GM19397 (cell line): ENCODE results near the gene BABAM2.
"Not testable (repeated sequence)": the region's sequence is repeated elsewhere in the genome, so short reads cannot be mapped to it uniquely, and the experiment has no call there.

Experiments
- ATAC-seq: cut with Tn5 transposase; IDR thresholded peaks from one replicate; pipeline ENCODE4 v1.9.1; 2021; ENCODE audit warnings: mild to moderate bottlenecking, moderate library complexity; ENCODE audit not compliant: unreplicated experiment

BABAM2 gene

DNA sequence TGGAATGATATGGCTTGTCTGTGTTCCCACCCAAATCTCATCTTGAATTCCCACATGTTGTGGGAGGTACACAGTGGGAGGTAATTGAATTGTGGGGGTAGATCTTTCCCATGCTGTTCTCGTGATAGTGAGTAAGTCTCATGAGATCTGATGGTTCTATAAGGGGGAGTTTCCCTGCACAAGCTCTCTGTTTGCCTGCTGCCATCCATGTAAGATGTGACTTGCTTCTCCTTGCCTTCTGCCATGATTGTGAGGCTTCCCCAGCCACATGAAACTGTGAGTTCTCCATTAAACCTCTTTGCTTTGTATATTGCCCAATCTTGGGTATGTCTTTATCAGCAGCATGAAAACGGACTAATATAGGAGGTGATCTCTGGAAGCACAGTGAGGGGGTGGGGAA, 78.4 kb downstream of the BABAM2 start:
- not testable (repeated sequence) for ATAC-seq

DNA sequence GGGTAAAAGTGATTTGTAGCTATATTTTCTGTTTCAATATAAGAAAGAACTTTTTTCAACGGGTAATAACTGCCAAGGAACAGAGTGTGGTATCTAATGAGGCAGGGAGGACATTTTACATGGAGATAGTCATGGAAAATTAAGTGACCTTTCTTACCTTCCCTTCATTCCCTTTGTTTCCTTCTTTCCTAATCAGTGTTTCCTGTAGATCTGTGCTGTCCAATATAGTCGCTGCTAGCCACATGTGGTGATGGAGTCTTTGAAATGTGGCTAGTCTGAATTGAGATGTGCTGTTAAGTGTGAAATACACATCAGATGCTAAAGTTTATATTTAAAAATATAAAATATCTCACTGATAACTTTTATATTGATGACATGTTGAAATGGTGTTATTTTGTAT, 81.8 kb downstream of the BABAM2 start:
- ATAC-seq: no peak

DNA sequence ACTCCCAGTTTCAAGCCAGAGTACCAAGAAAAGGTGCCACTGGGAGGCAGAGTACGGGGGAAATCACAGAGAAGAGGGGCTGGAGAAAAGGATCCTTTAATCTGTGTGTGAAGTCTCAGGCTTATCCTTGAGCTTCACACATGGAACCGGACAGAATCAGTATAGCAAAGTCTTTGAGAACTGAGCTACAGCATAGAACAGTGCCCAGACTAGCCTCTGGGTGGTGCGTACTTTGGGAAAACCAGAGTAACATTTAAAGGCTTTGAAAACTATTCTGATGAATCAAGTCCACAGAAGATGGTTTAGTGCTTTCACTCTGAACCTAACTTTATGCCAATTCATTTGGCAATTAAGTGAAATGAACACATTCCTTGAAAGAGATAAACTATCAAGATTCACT, 83.1 kb downstream of the BABAM2 start:
- no peak for ATAC-seq

DNA sequence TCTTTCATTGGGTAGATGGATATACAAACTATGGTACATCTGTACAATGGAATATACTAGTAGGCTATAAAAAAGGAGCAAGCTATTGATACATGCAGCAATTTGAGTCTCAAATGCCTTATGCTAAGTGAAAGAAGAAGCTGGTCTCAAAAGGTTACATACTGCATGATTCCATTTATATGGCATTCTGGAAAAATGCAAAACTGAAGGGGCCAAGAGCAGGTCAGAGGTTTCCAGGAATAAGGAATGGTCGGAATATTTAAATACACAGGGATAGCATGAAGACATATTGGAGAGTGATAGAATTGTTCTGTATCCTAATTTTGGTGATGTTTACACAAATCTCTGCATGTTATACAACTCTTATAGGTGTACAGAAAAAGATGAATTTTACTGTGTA, 85.8 kb downstream of the BABAM2 start:
- no peak for ATAC-seq

DNA sequence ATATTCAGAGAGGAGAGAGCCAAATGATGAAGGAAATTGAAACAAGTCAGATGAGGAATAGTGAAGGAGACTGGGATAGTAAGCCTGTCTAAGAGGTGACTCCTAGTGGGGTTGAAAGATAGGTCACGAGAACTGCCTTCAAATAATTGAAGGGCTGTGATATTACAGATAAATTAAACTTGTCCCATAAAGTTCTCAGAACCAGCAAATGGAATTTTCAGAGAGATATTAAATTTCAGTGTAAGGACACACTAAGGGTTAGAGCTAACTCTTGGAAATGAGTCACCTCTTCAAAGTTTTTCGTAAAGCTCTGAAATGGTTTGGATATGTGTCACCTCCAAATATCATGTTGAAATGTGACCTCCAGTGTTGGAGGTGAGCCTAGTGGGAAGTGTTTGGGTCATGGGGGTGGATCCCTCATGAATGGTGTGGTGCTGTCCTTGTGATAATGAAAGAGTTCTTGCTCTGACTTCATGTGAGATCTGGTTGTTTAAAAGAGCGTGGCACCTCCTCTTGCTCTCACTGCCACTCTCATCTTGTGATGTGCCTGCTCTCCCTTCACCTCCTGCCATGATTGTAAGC, 87.3 kb downstream of the BABAM2 start:
- no peak for ATAC-seq

DNA sequence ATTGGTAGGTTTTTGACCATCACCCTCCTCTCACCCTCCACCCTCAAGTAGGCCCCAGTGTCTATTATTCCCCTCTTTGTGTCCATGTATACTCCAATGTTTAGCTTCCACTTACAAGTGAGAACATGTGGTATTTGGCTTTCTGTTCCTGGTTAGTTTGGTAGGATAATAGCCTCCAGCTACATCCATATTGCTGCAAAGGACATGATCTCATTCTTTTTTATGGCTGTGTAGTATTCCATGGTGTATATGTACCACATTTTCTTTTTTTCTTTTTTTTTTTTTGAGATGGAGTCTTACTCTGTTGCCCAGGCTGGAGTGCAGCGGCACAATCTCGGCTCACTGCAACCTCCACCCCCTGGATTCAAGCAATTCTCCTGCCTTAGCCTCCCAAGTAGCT, 88.2 kb downstream of the BABAM2 start:
- not testable (repeated sequence) for ATAC-seq

DNA sequence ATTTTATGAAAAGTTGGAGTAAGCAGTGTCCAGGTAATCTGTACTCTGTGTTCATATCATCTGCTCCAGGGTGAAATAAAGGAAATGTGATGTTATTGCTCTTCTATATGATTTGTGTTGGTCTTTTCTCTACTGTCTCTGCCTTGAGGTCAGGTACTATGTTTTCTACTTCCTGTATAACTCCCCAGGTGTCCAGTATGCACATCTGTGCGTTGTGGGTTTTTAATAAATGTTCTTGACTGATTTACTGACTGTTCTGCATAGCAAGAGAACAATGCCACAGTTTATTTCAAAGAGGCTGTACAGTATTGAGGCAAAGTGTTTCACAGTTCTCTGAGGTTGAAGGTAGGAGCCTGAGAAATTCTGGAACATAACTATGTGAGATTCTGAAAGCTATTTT, 89.7 kb downstream of the BABAM2 start:
- ATAC-seq: no peak

DNA sequence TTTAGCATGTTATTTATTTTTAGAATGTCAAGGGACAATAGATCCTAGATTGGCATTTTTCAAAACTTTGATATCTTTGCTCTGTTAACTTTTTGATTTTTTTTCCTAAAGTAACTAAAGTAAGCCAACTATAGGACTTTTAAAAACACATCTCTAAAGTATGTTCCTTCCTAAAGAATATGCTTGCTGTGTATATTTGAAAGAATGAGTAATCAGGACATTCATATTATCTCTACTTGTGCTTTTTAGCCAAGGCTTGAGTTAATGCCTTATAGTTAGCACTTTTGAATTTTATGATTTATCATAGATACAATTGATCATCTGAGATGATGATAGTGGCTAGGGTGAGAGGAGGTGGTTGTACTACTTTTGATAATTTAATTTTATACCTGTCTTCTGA, 93.6 kb downstream of the BABAM2 start:
- no peak for ATAC-seq

DNA sequence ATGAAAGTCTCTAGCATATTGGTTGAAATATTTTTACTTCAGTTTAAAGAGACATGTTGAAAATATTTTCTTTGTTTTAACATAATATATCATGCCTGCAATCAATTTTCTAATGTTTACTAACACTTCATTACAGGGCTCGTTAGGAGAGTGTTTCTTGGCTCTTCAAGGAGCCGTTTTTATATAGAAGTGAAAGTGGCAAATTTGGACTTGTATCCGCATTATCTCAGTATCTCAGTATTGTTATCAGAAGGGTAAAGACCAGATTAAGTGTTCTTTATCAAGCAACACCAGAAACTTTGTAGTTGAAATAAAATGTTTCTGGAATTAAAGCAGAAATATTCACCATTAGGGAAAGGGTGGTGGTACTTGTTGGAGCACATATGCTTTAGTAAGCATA, 97.8 kb downstream of the BABAM2 start:
- no peak for ATAC-seq

DNA sequence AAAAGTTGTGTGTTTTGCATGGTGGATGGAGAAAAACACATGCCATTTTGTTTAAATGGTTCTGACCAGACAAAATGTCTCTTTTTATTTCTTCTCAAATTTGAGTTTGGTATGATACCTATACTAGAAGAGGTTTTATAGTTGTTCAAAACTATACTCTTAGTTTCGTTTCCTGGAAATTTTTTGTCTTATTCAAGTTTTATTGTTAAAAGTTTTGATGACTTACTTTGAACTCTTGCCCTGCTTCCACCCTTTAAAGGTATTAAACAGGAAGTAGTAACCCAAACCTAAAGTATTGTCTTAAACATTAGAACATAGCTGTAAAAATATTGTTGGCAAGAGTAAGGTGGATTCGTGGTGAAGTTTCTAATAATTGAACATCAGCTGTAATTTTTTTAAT, 98.2 kb downstream of the BABAM2 start:
- ATAC-seq: no peak

DNA sequence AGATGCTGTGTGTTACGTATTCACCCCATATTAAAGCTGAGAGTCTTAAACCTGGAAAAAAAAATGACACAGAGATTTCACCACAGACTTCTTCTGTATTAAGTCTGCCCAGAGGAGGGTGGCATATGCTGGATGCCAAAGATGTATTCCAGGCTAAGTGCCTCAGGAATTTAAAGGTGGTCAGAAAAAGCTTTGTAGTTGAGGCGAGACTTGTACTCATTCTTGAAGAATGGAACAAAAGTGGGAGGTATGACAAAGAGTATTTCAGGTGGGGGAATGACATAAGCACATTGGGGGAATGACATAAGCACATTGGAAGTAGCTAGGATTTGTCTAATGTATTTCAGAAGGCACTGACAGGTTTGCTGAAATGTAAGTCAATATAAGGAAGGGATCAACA, 98.6 kb downstream of the BABAM2 start:
- no peak for ATAC-seq

DNA sequence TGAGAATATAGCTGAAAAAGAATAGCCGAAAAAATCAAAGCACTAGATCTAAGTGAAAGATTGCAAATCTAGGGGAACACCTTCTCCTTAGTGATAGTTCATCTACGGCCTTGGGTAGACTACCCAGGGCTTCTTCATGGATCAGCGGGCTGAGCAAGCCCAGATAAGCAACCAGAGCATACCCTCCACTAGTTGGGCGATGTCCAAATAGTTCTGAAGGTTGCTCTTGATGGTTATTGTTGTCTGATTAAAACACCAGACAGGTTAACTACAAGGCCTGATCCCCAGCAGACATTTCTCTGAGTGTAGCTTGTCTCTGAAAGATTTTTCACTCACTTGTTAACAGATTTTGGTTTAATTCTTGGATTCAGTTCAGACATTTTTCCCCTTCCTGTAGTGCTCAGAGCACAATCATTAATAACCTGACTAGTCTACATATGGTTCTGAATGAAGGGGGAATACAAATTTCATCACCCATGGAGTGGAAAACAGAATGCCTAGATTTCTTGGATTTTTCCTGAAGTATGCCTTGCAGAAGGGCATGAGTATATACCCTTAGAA, 99.6 kb downstream of the BABAM2 start:
- ATAC-seq: no peak

DNA sequence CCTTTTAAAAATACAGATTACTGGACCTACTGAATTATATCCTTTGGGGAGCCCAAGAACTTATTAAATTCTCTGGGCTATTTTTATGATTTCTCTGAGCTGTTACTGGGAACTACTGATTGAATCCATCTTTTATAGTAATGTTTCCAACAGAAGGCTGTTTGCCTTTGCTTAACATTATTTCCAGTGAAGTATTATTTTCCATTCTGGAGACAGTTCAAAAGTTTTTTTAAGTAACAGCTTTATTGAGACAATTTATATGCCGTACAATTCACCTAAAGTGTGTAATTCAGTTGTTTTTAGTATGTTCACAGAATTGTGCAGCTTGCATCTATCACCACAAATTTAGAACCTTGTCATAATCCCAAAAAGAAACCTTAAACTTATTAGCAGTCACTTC, 100.6 kb downstream of the BABAM2 start:
- no peak for ATAC-seq

DNA sequence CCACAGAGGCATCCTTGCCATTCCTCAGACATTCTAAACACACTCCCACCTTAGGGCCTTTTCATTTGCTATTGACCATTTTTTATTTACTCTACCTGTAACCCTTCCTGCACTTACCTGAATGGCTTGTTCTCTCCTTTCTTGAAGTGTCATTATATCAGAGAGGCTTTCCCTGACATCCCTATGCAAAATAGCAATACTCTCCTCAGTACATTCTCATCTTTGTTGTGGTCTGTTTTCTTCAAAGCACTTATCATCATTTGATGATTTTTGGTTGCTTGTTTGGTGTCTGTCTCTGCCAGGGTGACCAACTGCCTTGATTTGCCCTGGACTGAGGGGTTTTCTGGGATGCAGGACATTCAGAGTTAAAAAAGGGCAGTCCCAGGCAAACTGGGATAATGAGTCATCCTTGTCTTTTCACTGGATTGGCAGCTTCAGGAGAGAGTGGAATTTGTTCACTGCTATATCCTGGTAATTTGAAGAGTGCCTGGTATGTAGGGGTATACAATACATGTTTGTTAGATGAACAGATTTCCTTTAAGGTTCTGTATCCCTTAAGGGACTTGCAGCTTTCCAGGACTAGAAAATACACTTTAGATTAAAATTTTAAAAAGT, 102.4 kb downstream of the BABAM2 start:
- ATAC-seq: no peak

DNA sequence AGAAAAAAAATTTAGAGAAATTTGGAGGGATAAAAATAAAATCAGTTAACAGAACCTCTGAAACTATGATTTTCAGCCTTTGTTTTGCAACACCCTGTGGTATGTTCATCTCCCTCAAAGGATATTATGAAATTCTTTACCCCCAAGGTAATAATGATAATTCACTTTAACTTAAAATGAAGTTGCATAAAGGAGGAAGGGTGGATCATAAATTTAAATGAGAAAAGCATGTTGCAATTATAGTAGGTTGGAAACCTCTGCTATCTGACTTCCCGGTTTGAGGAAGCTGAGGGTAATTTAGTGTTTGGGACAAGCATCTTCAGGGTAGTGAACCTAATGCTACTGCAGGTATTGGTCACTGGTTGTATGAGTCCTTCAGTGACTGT, 102.9 kb downstream of the BABAM2 start:
- no peak for ATAC-seq

DNA sequence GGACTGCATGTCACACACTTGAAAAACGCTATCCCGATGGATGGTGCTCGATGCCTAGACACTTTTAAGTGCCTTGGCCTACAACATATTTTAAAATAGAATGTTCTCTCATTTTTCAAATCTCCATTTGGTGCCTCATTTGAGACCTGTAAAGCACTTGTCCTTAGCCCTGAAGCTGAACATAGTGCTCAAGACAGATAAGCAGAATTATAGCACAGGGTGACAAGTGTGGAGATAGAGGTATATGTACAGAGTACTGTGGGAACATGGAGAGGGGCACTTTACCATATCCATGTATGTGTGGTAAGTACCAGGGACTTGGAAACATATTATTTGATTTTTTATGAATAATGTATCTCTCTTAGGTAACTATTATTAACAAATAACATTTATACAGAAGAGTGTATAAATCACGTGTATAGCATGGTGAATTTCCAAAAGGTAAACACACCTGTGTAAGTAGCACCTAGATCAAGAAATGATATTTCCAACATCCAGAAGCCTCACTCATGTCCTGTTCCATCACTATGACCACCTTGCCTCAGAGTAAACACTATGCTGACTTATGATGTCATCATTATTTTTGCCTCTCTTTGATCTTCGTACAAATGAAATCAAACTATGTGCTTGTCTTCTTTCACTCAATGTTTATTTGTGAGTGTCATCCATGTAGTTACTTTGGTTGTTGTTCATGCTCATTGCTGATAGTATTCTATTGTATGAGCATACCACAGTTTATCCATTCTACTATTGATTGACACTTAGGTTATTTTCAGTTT, 103.6 kb downstream of the BABAM2 start:
- ATAC-seq: no peak

DNA sequence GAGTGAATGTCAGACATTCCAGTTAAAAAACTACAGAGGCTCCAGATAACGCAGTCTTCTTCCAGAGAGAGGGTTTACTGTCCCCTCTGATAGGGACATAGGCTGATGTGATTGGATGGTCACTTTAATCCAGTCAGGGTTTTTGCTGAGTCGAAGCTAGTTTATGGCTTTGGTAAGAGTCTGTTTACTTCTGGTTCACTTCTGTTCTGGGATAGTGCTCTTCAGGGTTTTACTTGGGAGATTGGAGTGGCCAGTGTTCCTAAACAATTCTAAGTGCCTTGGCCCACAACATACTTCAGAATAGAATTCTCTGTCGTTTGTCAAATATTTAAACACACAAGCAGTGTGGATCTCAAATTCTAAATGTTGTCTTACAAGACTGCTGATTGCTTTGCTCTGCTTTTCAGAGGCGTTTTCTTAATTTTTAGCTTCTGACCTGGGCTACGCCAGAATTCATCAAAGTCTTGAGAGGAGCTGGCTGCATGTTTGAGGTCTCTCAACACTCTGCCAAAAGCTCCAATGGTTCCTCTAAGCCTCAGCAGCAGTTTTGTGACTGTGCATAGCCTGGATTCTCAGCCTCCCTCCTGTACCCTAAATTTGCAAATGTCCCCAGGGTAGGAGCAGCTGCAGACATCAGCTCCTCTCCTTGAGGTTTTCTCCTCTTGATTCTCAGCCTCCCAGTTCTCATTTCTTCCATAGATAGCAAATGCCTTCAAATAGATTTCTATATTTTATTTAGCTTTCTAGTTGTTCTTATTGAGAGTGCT, 105.8 kb downstream of the BABAM2 start:
- ATAC-seq: no peak

DNA sequence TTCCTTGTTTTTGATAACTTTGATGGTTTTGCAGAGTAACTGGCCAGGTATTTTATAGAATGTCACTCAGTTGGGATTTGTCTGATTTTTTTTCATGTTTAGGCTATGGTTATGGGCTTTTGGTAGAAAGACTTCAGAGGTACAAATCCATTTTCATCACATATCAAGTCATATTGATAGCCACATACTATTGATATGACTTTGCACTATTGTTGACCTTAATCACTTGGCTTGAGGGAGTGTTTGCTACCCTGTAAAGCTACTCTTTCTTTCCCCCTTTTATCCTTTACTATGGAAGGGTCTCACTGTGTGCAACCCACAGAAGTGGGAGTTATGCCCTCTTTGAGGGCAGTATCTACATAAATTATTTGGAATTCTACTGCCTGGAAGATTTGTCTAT, 109.8 kb downstream of the BABAM2 start:
- ATAC-seq: no peak

DNA sequence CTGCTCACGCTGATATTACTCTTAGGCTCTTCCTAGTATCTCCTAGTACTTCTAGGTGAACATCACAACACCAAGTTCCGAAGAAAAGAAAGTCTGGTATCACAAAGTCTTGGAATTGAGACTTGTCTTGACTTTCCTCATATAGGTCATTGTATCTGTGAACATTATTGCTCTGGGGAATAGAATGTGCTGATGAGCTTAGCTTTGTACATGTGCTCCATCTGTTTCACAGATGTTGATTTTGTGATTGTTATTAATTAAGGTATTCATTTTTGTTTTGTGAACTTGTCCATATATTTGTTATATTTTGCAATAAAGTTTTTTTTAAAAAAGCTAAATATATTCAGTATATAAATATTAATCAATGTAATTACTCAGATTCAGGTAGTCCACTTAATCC, 111.7 kb downstream of the BABAM2 start:
- ATAC-seq: no peak

DNA sequence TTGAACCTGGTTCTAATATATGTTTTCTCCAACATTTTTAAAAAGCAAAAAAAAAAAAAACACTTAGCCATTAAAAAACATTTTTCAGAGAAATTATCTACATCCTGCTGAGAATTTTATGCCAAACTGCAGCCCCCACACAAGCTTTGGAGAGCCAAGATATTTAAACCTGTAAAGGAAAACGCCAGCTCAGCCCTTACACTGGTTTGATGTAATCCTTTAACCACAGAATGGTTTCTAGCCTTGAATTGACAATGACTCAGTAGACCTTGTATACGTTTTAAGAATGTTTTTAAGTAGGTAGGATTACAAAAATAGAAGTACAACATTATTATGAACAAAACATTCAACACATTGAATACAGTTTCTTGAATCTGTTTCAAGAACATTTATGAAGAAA, 113.6 kb downstream of the BABAM2 start:
- no peak for ATAC-seq

DNA sequence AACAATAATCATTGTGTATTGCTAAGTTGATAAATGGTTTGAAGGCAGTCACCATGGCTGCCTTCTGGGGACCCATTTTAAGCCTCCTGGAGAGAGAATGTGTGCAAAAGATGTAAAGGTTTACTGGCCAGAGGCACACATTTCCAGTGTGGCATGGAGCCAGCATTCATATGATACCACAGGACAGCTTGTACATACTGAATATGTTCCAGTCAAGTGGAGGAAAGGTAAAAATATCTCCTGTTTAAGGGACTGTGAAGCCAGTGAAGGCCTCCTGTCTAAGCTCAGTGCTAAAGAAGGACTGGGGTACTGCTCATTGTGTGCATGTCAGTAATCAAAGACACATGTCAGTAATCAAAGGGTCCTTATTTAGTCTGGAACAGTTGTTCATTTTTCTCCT, 119.2 kb downstream of the BABAM2 start:
- ATAC-seq: no peak
